HEK293 (cell line): Measurements from ENCODE around the gene BST1.
"Not testable (repeated sequence)": the region's sequence is repeated elsewhere in the genome, so short reads cannot be mapped to it uniquely, and the experiment has no call there.

Source experiments
- CTCF ChIA-PET: fragments of 350-600 bp; formaldehyde crosslinking; extraction: SDS; loops from one replicate; lab custom pipeline; 2021; ENCODE audit warnings: antibody characterized with exemption; lab: Yijun Ruan, JAX
- POLR2A ChIA-PET: fragments of 300-600 bp; formaldehyde crosslinking; extraction: SDS; loops from one replicate; lab custom pipeline; 2020; ENCODE audit warnings: antibody characterized with exemption, inconsistent platforms; lab: Yijun Ruan, JAX
- H3K27ac ChIP-seq: fragments of 200-500 bp; sonication (Bioruptor generic); 2 replicates; pipeline ENCODE4 v1.5.1; 2014; ENCODE audit warnings: low read depth, low read length, control low read depth, inconsistent platforms; ENCODE audit errors: extremely low read depth
- H3K36me3 ChIP-seq, 2 experiments: fragments of 200-500 bp in 1 of 2; sonication (Bioruptor generic) in 1 of 2; 1 replicate in 1 of 2; 2 replicates in 1 of 2; pipeline ENCODE4 v1.5.1; 2014 to 2017; ENCODE audit warnings: inconsistent platforms in 2 of 2, low read length in 2 of 2; ENCODE audit not compliant: control insufficient read depth in 2 of 2, insufficient read depth in 1 of 2
- H3K4me1 ChIP-seq: fragments of 200-500 bp; sonication (Bioruptor generic); 2 replicates; pipeline ENCODE4 v1.5.1; 2014; ENCODE audit warnings: mild to moderate bottlenecking, low read length, inconsistent platforms; ENCODE audit not compliant: control insufficient read depth, insufficient read depth
- H3K4me3 ChIP-seq: 2 replicates; pipeline ENCODE4 v1.5.1; 2011; ENCODE audit warnings: low read depth, mild to moderate bottlenecking, control low read depth, low read length, moderate library complexity
- H3K9me3 ChIP-seq: fragments of 200-500 bp; sonication (Bioruptor generic); 2 replicates; pipeline ENCODE4 v1.5.1; 2014; ENCODE audit warnings: low read depth, low read length, inconsistent platforms; ENCODE audit not compliant: control insufficient read depth, insufficient read depth
- CTCF ChIP-seq: fragments of 450-650 bp; formaldehyde crosslinking; IDR thresholded peaks from 2 replicates; pipeline ENCODE4 v1.5.1; 2016; ENCODE audit warnings: missing biosample characterization, missing genetic modification characterization
- EGR2 ChIP-seq: fragments of 450-650 bp; formaldehyde crosslinking; IDR thresholded peaks from 2 replicates; pipeline ENCODE4 v1.5.1; 2016; ENCODE audit warnings: low read depth, missing biosample characterization, missing genetic modification characterization
- GFI1B ChIP-seq: fragments of 450-650 bp; formaldehyde crosslinking; IDR thresholded peaks from 2 replicates; pipeline ENCODE4 v1.5.1; 2016; ENCODE audit warnings: missing biosample characterization, missing genetic modification characterization
- KLF10 ChIP-seq: fragments of 450-650 bp; IDR thresholded peaks from 2 replicates; pipeline ENCODE4 v1.5.1; 2018; ENCODE audit warnings: missing biosample characterization, mild to moderate bottlenecking, missing genetic modification characterization
- KLF16 ChIP-seq: fragments of 450-650 bp; formaldehyde crosslinking; IDR thresholded peaks from 2 replicates; pipeline ENCODE4 v1.5.1; 2017; ENCODE audit warnings: missing biosample characterization, missing genetic modification characterization
- KLF8 ChIP-seq: fragments of 450-650 bp; formaldehyde crosslinking; IDR thresholded peaks from 2 replicates; pipeline ENCODE4 v1.5.1; 2016; ENCODE audit warnings: missing biosample characterization, missing genetic modification characterization
- SCRT1 ChIP-seq: fragments of 450-650 bp; formaldehyde crosslinking; IDR thresholded peaks from 2 replicates; pipeline ENCODE4 v1.5.1; 2016; ENCODE audit warnings: missing biosample characterization, missing genetic modification characterization, borderline replicate concordance
- ZFP3 ChIP-seq: fragments of 450-650 bp; formaldehyde crosslinking; IDR thresholded peaks from 2 replicates; pipeline ENCODE4 v1.5.1; 2016; ENCODE audit warnings: low read depth, missing biosample characterization, missing genetic modification characterization
- ZFP41 ChIP-seq: fragments of 450-650 bp; formaldehyde crosslinking; IDR thresholded peaks from 2 replicates; pipeline ENCODE4 v1.5.1; 2016; ENCODE audit warnings: missing biosample characterization, missing genetic modification characterization, borderline replicate concordance
- ZNF138 ChIP-seq: fragments of 450-650 bp; formaldehyde crosslinking; IDR thresholded peaks from 2 replicates; pipeline ENCODE4 v1.5.1; 2016; ENCODE audit warnings: missing biosample characterization, missing genetic modification characterization, borderline replicate concordance
- ZNF174 ChIP-seq: fragments of 450-650 bp; formaldehyde crosslinking; IDR thresholded peaks from 2 replicates; pipeline ENCODE4 v1.5.0; 2017; ENCODE audit warnings: missing biosample characterization, mild to moderate bottlenecking, missing genetic modification characterization
- ZNF274 ChIP-seq, 2 experiments: fragments of 200-500 bp in 1 of 2; fragments of 450-650 bp in 1 of 2; sonication (Bioruptor generic) in 1 of 2; formaldehyde crosslinking in 1 of 2; IDR thresholded peaks; 2 replicates each; pipeline versions ENCODE4 v1.5.1 to v1.6.1; 2014 to 2016; ENCODE audit warnings: borderline replicate concordance in 1 of 2, inconsistent platforms in 1 of 2, low read length in 1 of 2, missing biosample characterization in 1 of 2, missing genetic modification characterization in 1 of 2
- ZNF423 ChIP-seq: fragments of 450-650 bp; formaldehyde crosslinking; IDR thresholded peaks from 2 replicates; pipeline ENCODE4 v1.5.1; 2016; ENCODE audit warnings: missing biosample characterization, missing genetic modification characterization
- ZNF433 ChIP-seq: fragments of 450-650 bp; formaldehyde crosslinking; IDR thresholded peaks from 2 replicates; pipeline ENCODE4 v1.5.1; 2016; ENCODE audit warnings: missing biosample characterization, missing genetic modification characterization, low read depth
- ZNF488 ChIP-seq: fragments of 450-650 bp; formaldehyde crosslinking; IDR thresholded peaks from 2 replicates; pipeline ENCODE4 v1.5.1; 2016; ENCODE audit warnings: missing biosample characterization, missing genetic modification characterization
- ZNF514 ChIP-seq: fragments of 450-650 bp; formaldehyde crosslinking; IDR thresholded peaks from 2 replicates; pipeline ENCODE4 v1.5.1; 2016; ENCODE audit warnings: missing biosample characterization, missing genetic modification characterization
- ZNF654 ChIP-seq: fragments of 450-650 bp; formaldehyde crosslinking; IDR thresholded peaks from 2 replicates; pipeline ENCODE4 v1.5.1; 2016; ENCODE audit warnings: low read depth, missing biosample characterization, missing genetic modification characterization
- ZNF843 ChIP-seq: fragments of 450-650 bp; formaldehyde crosslinking; IDR thresholded peaks from 2 replicates; pipeline ENCODE4 v1.5.1; 2016; ENCODE audit warnings: missing biosample characterization, missing genetic modification characterization
- ZSCAN4 ChIP-seq: fragments of 450-650 bp; formaldehyde crosslinking; IDR thresholded peaks from 2 replicates; pipeline ENCODE4 v1.5.1; 2017; ENCODE audit warnings: missing biosample characterization, missing genetic modification characterization

Gene BST1

GRCh38 chr4:15720851-15721250, 18.0 kb downstream of the BST1 start:
- no peak for TF ChIP-seq KLF16 (tag by site-specific recombination)
- no peak for TF ChIP-seq ZNF488 (tag by site-specific recombination)
- TF ChIP-seq ZNF174 (tag by site-specific recombination): no peak
- TF ChIP-seq KLF8 (tag by site-specific recombination): no peak
- TF ChIP-seq ZFP3 (tag by site-specific recombination): no peak
- no peak for TF ChIP-seq GFI1B (tag by site-specific recombination)
- TF ChIP-seq ZNF843 (tag by site-specific recombination): no peak
- TF ChIP-seq SCRT1 (tag by site-specific recombination): no peak
- no peak for TF ChIP-seq ZNF138 (tag by site-specific recombination)
- no peak for TF ChIP-seq ZNF423
- TF ChIP-seq KLF10: no peak
- TF ChIP-seq ZFP41 (tag by site-specific recombination): no peak
- no peak for TF ChIP-seq ZNF514 (tag by site-specific recombination)
- TF ChIP-seq EGR2 (tag by site-specific recombination): no peak
- ChIA-PET CTCF (interaction anchor here (0.6 to 0.8 kb wide), 2 partner anchors 9 to 65 kb away, joined by 3 to 6 read pairs; no protein-coding TSS in a partner anchor), POLR2A (no interaction called here)

GRCh38 chr4:15725608-15726007, 22.7 kb downstream of the BST1 start:
- POLR2A ChIA-PET: no interaction called here
- Histone ChIP-seq H3K4me3 (no peak overlapping the region), H3K36me3 (no peaks in the 10 kb centered on the region), H3K4me1 (no peaks in the 10 kb centered on the region), H3K9me3 (no peaks in the 10 kb centered on the region), H3K27ac (no peak overlapping the region)
- TF ChIP-seq ZSCAN4 (tag by site-specific recombination): no peak
- no peak for TF ChIP-seq ZNF433 (tag by site-specific recombination)
- CTCF ChIA-PET: no interaction called here

More at GRCh38 chr4:15720851-15721250, 18.0 kb downstream of the BST1 start:
- H3K27ac ChIP-seq: no peak overlapping the region
- H3K4me1 ChIP-seq: no peaks in the 10 kb centered on the region
- no peaks in the 10 kb centered on the region for H3K36me3 ChIP-seq
- no peak overlapping the region for H3K4me3 ChIP-seq
- no peaks in the 10 kb centered on the region for H3K9me3 ChIP-seq

- POLR2A ChIA-PET: interaction anchor here (0.7 kb wide), 1 partner anchor 49 kb away, joined by 3 read pairs; the partner anchor contains the start of gene FAM200B
- Histone ChIP-seq H3K27ac (no peak overlapping the region), H3K4me3 (no peak overlapping the region), H3K4me1 (no peaks in the 10 kb centered on the region), H3K9me3 (no peaks in the 10 kb centered on the region), H3K36me3 (no peaks in the 10 kb centered on the region)
- TF ChIP-seq ZNF274 (IDR thresholded peaks at IDR 0.05; ENCODE audit: low read length): no peak
- TF ChIP-seq ZNF274 (tag by site-specific recombination; IDR thresholded peaks at IDR 0.05; ENCODE audit: borderline replicate concordance): no peak
- peak; percentile 59 for TF ChIP-seq ZNF654 (tag by site-specific recombination)
- TF ChIP-seq CTCF (tag by site-specific recombination): 0 out of 2 replicates have a peak, but pooled peaks have one; percentile 19
- CTCF ChIA-PET: interaction anchor here (1.0 to 1.2 kb wide), 3 partner anchors 10 to 432 kb away, joined by 3 to 4 read pairs (median 3); no protein-coding TSS in a partner anchor
Measured at GRCh38 chr4:15729910-15730533, 27.2 kb downstream of the BST1 start.

GRCh38 chr4:15733061-15733460, 30.2 kb downstream of the BST1 start:
- H3K4me3 ChIP-seq, H3K4me1 ChIP-seq, POLR2A ChIA-PET, H3K27ac ChIP-seq, H3K9me3 ChIP-seq, H3K36me3 ChIP-seq: not testable (repeated sequence)
- CTCF ChIA-PET: interaction anchor here (0.6 kb wide), 1 partner anchor 9 kb away, joined by 4 read pairs; no protein-coding TSS in a partner anchor
